IMR-90 (cell line): ENCODE data around the gene RNU6-9. TPM values are rescaled to one million over a fixed set of nuclear protein-coding genes. Genes with fewer than 3 reads are reported as not detected.

ENCODE experiments used
- ATAC-seq: fragments of 200-7000 bp; cut with Tn5 transposase; 2 replicates; pipeline ENCODE4 v1.9.1; 2020; ENCODE audit warnings: low read depth, mild to moderate bottlenecking, moderate library complexity
- BruUV-seq: library from RNA; stranded (reverse); fragments of 400-500 nt; replicated peaks from 2 replicates; lab custom pipeline; 2021; lab: Mats Ljungman, UMichigan
- CTCF ChIA-PET: fragments of 300-600 bp; formaldehyde crosslinking; extraction: SDS; loops from one replicate; lab custom pipeline; 2021; ENCODE audit warnings: antibody characterized with exemption; lab: Yijun Ruan, JAX
- POLR2A ChIA-PET: fragments of 300-600 bp; sonication (Branson Sonifier 250); formaldehyde crosslinking; loops from one replicate; lab custom pipeline; 2022; ENCODE audit warnings: antibody characterized with exemption; ENCODE audit not compliant: unreplicated experiment; lab: Charles Lee
- DNase-seq: peaks from one replicate; pipeline ENCODE4 v3.0.0; 2013
- H2AFZ ChIP-seq: replicated peaks from 2 replicates; pipeline ENCODE3; 2013; ENCODE audit warnings: low read length, mild to moderate bottlenecking; ENCODE audit not compliant: poor library complexity
- H2AK5ac ChIP-seq: 2 replicates; pipeline ENCODE4 v1.6.1; 2013; ENCODE audit warnings: low read depth, low read length, inconsistent platforms
- H2AK9ac ChIP-seq: replicated peaks from 2 replicates; pipeline ENCODE3; 2013; ENCODE audit warnings: mild to moderate bottlenecking, low read depth, low read length, moderate library complexity; ENCODE audit not compliant: poor library complexity
- H2BK120ac ChIP-seq: 2 replicates; pipeline ENCODE4 v1.6.1; 2013; ENCODE audit warnings: low read depth, low read length, inconsistent platforms
- H2BK15ac ChIP-seq: 3 replicates; pipeline ENCODE4 v1.6.1; 2013; ENCODE audit warnings: low read depth, low read length, inconsistent platforms
- H2BK20ac ChIP-seq: 2 replicates; pipeline ENCODE4 v1.6.1; 2013; ENCODE audit warnings: low read depth, mild to moderate bottlenecking, inconsistent platforms, low read length, moderate library complexity
- H2BK5ac ChIP-seq: 2 replicates; pipeline ENCODE4 v1.6.1; 2013; ENCODE audit warnings: mild to moderate bottlenecking, low read depth, low read length, inconsistent platforms; ENCODE audit not compliant: poor library complexity, severe bottlenecking
- H3K14ac ChIP-seq: replicated peaks from 2 replicates; pipeline ENCODE4 v1.6.1; 2013; ENCODE audit warnings: low read depth, low read length, inconsistent platforms
- H3K18ac ChIP-seq: 2 replicates; pipeline ENCODE4 v1.6.1; 2013; ENCODE audit warnings: low read depth, low read length, control low read depth
- H3K23ac ChIP-seq: 2 replicates; pipeline ENCODE4 v1.6.1; 2013; ENCODE audit warnings: low read depth, low read length, inconsistent platforms
- H3K27ac ChIP-seq: 2 replicates; pipeline ENCODE4 v1.5.1; 2013; ENCODE audit warnings: mild to moderate bottlenecking, control low read depth, low read length; ENCODE audit not compliant: insufficient read depth
- H3K27me3 ChIP-seq: 2 replicates; pipeline ENCODE4 v1.6.1; 2013; ENCODE audit warnings: low read length; ENCODE audit not compliant: control insufficient read depth, insufficient read depth
- H3K36me3 ChIP-seq: 2 replicates; pipeline ENCODE4 v1.6.1; 2013; ENCODE audit warnings: low read length, mixed read lengths; ENCODE audit not compliant: control insufficient read depth, insufficient read depth
- H3K4ac ChIP-seq: 2 replicates; pipeline ENCODE4 v1.6.1; 2013; ENCODE audit warnings: low read depth, low read length, inconsistent platforms
- H3K4me1 ChIP-seq: 2 replicates; pipeline ENCODE4 v1.6.1; 2013; ENCODE audit warnings: low read length, mixed read lengths; ENCODE audit not compliant: control insufficient read depth, insufficient read depth
- H3K4me2 ChIP-seq: 2 replicates; pipeline ENCODE4 v1.6.1; 2013; ENCODE audit warnings: low read depth, mild to moderate bottlenecking, control low read depth, low read length, moderate library complexity
- H3K4me3 ChIP-seq: 2 replicates; pipeline ENCODE4 v1.5.1; 2013; ENCODE audit warnings: low read depth, mild to moderate bottlenecking, control low read depth, low read length, moderate library complexity; ENCODE audit not compliant: insufficient read depth
- H3K56ac ChIP-seq: 2 replicates; pipeline ENCODE4 v1.6.1; 2013; ENCODE audit warnings: low read length, inconsistent platforms; ENCODE audit not compliant: insufficient read depth; ENCODE audit errors: extremely low read depth
- H3K79me1 ChIP-seq, 2 experiments: 2 replicates each; pipeline ENCODE4 v1.6.1; 2013; ENCODE audit warnings: low read length in 2 of 2, inconsistent platforms in 1 of 2, low read depth in 1 of 2
- H3K9ac ChIP-seq: 2 replicates; pipeline ENCODE4 v1.6.1; 2013; ENCODE audit warnings: low read depth, low read length, control low read depth
- H3K9me1 ChIP-seq: 2 replicates; pipeline ENCODE4 v1.6.1; 2013; ENCODE audit warnings: low read length, inconsistent platforms; ENCODE audit not compliant: insufficient read depth
- H3K9me3 ChIP-seq: 2 replicates; pipeline ENCODE4 v1.6.1; 2013; ENCODE audit warnings: low read length; ENCODE audit not compliant: control insufficient read depth, insufficient read depth
- H4K20me1 ChIP-seq: 2 replicates; pipeline ENCODE4 v1.6.1; 2013; ENCODE audit warnings: low read length, inconsistent platforms; ENCODE audit not compliant: insufficient read depth
- H4K5ac ChIP-seq: 2 replicates; pipeline ENCODE4 v1.6.1; 2013; ENCODE audit warnings: mild to moderate bottlenecking, low read depth, low read length, control low read depth
- H4K8ac ChIP-seq, 2 experiments: 2 replicates each; pipeline ENCODE4 v1.6.1; 2013; ENCODE audit warnings: low read depth in 2 of 2, low read length in 2 of 2, control low read depth in 1 of 2, inconsistent platforms in 1 of 2
- H4K91ac ChIP-seq: 2 replicates; pipeline ENCODE4 v1.6.1; 2013; ENCODE audit warnings: low read depth, low read length, inconsistent platforms; ENCODE audit not compliant: insufficient read depth
- BHLHE40 ChIP-seq: fragments of 150-350 bp; IDR thresholded peaks from 2 replicates; pipeline ENCODE4 v1.6.1; 2016; ENCODE audit warnings: mild to moderate bottlenecking, low read depth, low read length
- FOS ChIP-seq: fragments of 150-350 bp; IDR thresholded peaks from 2 replicates; pipeline ENCODE4 v1.6.1; 2016; ENCODE audit warnings: low read depth, low read length
- MAFK ChIP-seq: IDR thresholded peaks from 2 replicates; pipeline ENCODE4 v1.6.1; 2012; ENCODE audit warnings: low read depth, low read length, improper control_type of control experiment
- MXI1 ChIP-seq: IDR thresholded peaks from 2 replicates; pipeline ENCODE4 v1.6.1; 2012; ENCODE audit warnings: low read depth, mild to moderate bottlenecking, low read length, moderate library complexity, borderline replicate concordance
- NFE2L2 ChIP-seq: fragments of 150-350 bp; IDR thresholded peaks from 2 replicates; pipeline ENCODE4 v1.6.1; 2016; ENCODE audit warnings: low read depth, mild to moderate bottlenecking, low read length
- POLR2A ChIP-seq: IDR thresholded peaks from 2 replicates; pipeline ENCODE4 v1.6.1; 2012; ENCODE audit warnings: mild to moderate bottlenecking, low read depth, low read length
- RAD21 ChIP-seq: IDR thresholded peaks from 2 replicates; pipeline ENCODE4 v1.6.1; 2012; ENCODE audit warnings: low read length, improper control_type of control experiment
- RCOR1 ChIP-seq: IDR thresholded peaks from 2 replicates; pipeline ENCODE4 v1.6.1; 2012; ENCODE audit warnings: mild to moderate bottlenecking, low read length, improper control_type of control experiment; ENCODE audit not compliant: insufficient replicate concordance
- RFX5 ChIP-seq: IDR thresholded peaks from 2 replicates; pipeline ENCODE4 v1.8.0; 2012; ENCODE audit warnings: low read depth, mild to moderate bottlenecking, low read length, moderate library complexity
- SMC3 ChIP-seq: fragments of 150-350 bp; IDR thresholded peaks from 2 replicates; pipeline ENCODE4 v1.6.1; 2016; ENCODE audit warnings: low read depth, mild to moderate bottlenecking, antibody characterized with exemption, low read length, moderate library complexity
- WGBS, 2 experiments: methylation state at CpG; one replicate each; pipeline versions ENCODE4 v1.1.5 to v1.1.7; 2013; ENCODE audit warnings: missing lambda C conversion rate in 2 of 2; ENCODE audit not compliant: insufficient read length in 1 of 2; ENCODE audit errors: extremely low coverage in 2 of 2; 5-methylcytosine and 5-hydroxymethylcytosine counted together
- dilution Hi-C: fragments of 300-500 bp; cut with HindIII; formaldehyde crosslinking; loops from one replicate; pipeline ENCODE4 v1.14.3; 2018; ENCODE audit warnings: low sequenced_read_pairs; ENCODE audit not compliant: unreplicated experiment
- in situ Hi-C: fragments of 300-500 bp; cut with MboI; formaldehyde crosslinking; loops from 3 replicates; pipeline ENCODE4 v1.14.3; 2019; ENCODE audit warnings: low sequenced_read_pairs, inconsistent platforms, mixed read lengths
- intact Hi-C: fragments of 100-400 bp; cut with micrococcal nuclease; formaldehyde crosslinking; loops from 2 replicates; pipeline ENCODE4 v1.10.0; 2022
- polyA plus RNA-seq, 3 experiments: library from polyadenylated mRNA; depleted of rRNA; stranded (reverse); fragments of >200 nt; gene quantifications; 2 replicates each; pipeline ENCODE4 v1.2.3, GENCODE V29; 2012; ENCODE audit warnings: low replicate concordance in 1 of 3
- total RNA-seq: library from RNA; depleted of rRNA; stranded (reverse); fragments of >200 nt; gene quantifications from 2 replicates; pipeline ENCODE4 v1.2.3, GENCODE V29; 2012
- TF ChIP-seq, protein P1 (sequence below): fragments of 150-350 bp; IDR thresholded peaks from 2 replicates; pipeline ENCODE4 v1.6.1; 2017; ENCODE audit warnings: mild to moderate bottlenecking, antibody characterized with exemption, low read length, low read depth
- TF ChIP-seq, protein P2 (sequence below): fragments of 150-350 bp; IDR thresholded peaks from 2 replicates; pipeline ENCODE4 v1.6.1; 2016; ENCODE audit warnings: low read depth, mild to moderate bottlenecking, low read length, moderate library complexity, borderline replicate concordance

RNU6-9 gene
- total and polyA plus RNA-seq, 2 of the 4 experiments (the other 2 are of a cell fraction), result not detected

DNA sequence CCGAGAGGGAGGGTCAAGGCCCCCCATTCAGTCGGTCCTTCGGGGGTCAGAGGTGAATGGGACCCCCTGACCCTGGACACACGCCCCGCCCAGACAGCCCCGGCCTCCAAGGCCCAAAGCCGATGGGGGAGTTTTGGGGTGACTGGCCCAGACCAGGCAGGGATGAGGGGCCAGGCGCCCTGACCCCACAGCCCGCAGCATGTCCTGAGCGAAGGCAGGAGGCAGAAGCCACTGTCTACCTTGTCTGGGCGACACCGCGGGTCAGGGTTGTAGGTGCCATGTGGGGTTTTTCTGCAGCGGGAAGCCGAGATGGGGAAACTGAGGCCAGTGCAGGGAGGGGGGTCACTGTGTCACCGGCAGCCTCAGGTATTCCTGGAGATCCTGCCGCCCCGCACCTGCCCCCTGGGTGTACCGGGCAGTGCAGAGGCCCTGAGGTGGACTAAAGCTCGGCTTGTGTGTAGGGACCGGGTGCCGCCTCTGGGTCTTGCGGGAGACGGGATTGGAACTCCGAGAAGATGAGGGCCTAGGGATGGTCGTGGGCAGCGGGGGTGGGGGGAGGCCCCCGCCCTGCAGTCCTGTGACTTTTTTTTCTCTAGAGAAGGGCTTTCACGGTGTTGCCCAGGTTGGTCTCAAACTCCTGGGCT, 41.0 kb downstream of the RNU6-9 start:
- Histone ChIP-seq H4K20me1 (peaks cover 35% of the 10 kb centered on the region), H2BK5ac (peak overlapping the region; percentile 98), H3K27ac (peak overlapping the region; percentile 97), H3K56ac (peak overlapping the region; percentile 50; the same call in 1 of the 2 replicates), H4K5ac (peak overlapping the region; percentile 95), H3K4me1 (peaks cover 28% of the 10 kb centered on the region), H2AK9ac (peak overlapping the region; percentile 99), H3K4me2 (no peak overlapping the region; the same call in 1 of the 2 replicates), H3K9me1 (peaks cover 6% of the 10 kb centered on the region; the same call in 1 of the 2 replicates), H3K23ac (0 out of 2 replicates have a peak overlapping the region, but pooled peaks have one; percentile 31), H4K91ac (peak overlapping the region; percentile 98), H2BK20ac (0 out of 2 replicates have a peak overlapping the region, but pooled peaks have one; percentile 25), H3K36me3 (peaks cover 54% of the 10 kb centered on the region), H3K9ac (peak overlapping the region; percentile 7; the same call in 1 of the 2 replicates), H3K9me3 (no peaks in the 10 kb centered on the region), H4K8ac (peak overlapping the region; percentile 88 to 98; a peak in 3 of 4 replicates), H3K4me3 (no peak overlapping the region), H2BK120ac (peak overlapping the region; percentile 97; the same call in 1 of the 2 replicates), H3K18ac (peak overlapping the region; percentile 94), H3K79me1 (peaks cover 26 to 59% of the 10 kb centered on the region in 2 experiments), H2AFZ (peak overlapping the region; percentile 36), H2AK5ac (peak overlapping the region; percentile 99), H3K27me3 (no peaks in the 10 kb centered on the region), H3K4ac (peak overlapping the region; percentile 98), H2BK15ac (peak overlapping the region; percentile 93; the same call in 1 of the 3 replicates), H3K14ac (peak overlapping the region; percentile 97)
- POLR2A ChIA-PET, result no interaction called here
- CTCF ChIA-PET, result no interaction called here
- TF ChIP-seq NFE2L2 (no peak), MXI1 (no peak), FOS (no peak), RAD21 (no peak), RFX5 (no peak), SMC3 (no peak), MAFK (no peak), RCOR1 (no peak), BHLHE40 (no peak), POLR2A (no peak)
- TF ChIP-seq, protein P1, sequence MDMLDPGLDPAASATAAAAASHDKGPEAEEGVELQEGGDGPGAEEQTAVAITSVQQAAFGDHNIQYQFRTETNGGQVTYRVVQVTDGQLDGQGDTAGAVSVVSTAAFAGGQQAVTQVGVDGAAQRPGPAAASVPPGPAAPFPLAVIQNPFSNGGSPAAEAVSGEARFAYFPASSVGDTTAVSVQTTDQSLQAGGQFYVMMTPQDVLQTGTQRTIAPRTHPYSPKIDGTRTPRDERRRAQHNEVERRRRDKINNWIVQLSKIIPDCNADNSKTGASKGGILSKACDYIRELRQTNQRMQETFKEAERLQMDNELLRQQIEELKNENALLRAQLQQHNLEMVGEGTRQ, result no peak
- TF ChIP-seq, protein P2, sequence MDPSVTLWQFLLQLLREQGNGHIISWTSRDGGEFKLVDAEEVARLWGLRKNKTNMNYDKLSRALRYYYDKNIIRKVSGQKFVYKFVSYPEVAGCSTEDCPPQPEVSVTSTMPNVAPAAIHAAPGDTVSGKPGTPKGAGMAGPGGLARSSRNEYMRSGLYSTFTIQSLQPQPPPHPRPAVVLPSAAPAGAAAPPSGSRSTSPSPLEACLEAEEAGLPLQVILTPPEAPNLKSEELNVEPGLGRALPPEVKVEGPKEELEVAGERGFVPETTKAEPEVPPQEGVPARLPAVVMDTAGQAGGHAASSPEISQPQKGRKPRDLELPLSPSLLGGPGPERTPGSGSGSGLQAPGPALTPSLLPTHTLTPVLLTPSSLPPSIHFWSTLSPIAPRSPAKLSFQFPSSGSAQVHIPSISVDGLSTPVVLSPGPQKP, result no peak
- DNase-seq, result no peak
- ATAC-seq, result no peak
- dilution Hi-C loops, result no loop called here
- WGBS, 2 experiments, result 77% methylated on average over 23 of the region's 29 CpGs; no CpG with 5 or more reads in 1 of the 2 experiments
- in situ Hi-C loops, result no loop called here
- no TSS peak for BruUV-seq
- intact Hi-C loops, result no loop called here
